HG02973 (cell line): ENCODE data around the gene FAS.

ENCODE experiments used
- ATAC-seq: cut with Tn5 transposase; IDR thresholded peaks from one replicate; pipeline ENCODE4 v1.9.1; 2021; ENCODE audit warnings: moderate library complexity; ENCODE audit not compliant: unreplicated experiment

The FAS gene

GRCh38 chr10:88968391-88968790, 22.2 kb upstream of the FAS start:
- ATAC-seq = no peak

- ATAC-seq = no peak
Observed at GRCh38 chr10:88971221-88972061, 19.2 kb upstream of the FAS start.

GRCh38 chr10:88974012-88974411, 16.6 kb upstream of the FAS start:
- no peak for ATAC-seq

- no peak for ATAC-seq
Observed at GRCh38 chr10:88974446-88975376, 15.9 kb upstream of the FAS start.

- no peak for ATAC-seq
Observed at GRCh38 chr10:88975377-88975720, 15.2 kb upstream of the FAS start.

- no peak for ATAC-seq
Observed at GRCh38 chr10:88978463-88978862, 12.1 kb upstream of the FAS start.

GRCh38 chr10:88979153-88979562, 11.4 kb upstream of the FAS start:
- ATAC-seq = no peak

GRCh38 chr10:88979603-88980002, 11.0 kb upstream of the FAS start:
- no peak for ATAC-seq

GRCh38 chr10:88980247-88980646, 10.4 kb upstream of the FAS start:
- ATAC-seq = no peak

GRCh38 chr10:88980800-88981199, 9.8 kb upstream of the FAS start:
- ATAC-seq = no peak

- ATAC-seq = no peak
Observed at GRCh38 chr10:88981435-88981834, 9.2 kb upstream of the FAS start.

GRCh38 chr10:88982366-88982765, 8.2 kb upstream of the FAS start:
- ATAC-seq = no peak

GRCh38 chr10:88983206-88983605, 7.4 kb upstream of the FAS start:
- no peak for ATAC-seq

GRCh38 chr10:88983939-88984338, 6.7 kb upstream of the FAS start:
- ATAC-seq = no peak

GRCh38 chr10:88984525-88984924, 6.1 kb upstream of the FAS start:
- ATAC-seq = no peak

- no peak for ATAC-seq
Observed at GRCh38 chr10:88986549-88987242, 3.9 kb upstream of the FAS start.

GRCh38 chr10:88987243-88987725, 3.3 kb upstream of the FAS start:
- no peak for ATAC-seq

GRCh38 chr10:88987840-88988239, 2.8 kb upstream of the FAS start:
- ATAC-seq = no peak

GRCh38 chr10:88989423-88989822, 1.2 kb upstream of the FAS start:
- ATAC-seq = no peak

GRCh38 chr10:88989824-88990383, 694 bp upstream of the FAS start:
- peak; percentile 4 for ATAC-seq
